ENCODE measurements around the gene MITF.
"Not testable (repeated sequence)": the region's sequence is repeated elsewhere in the genome, so short reads cannot be mapped to it uniquely, and the experiment has no call there.

The MITF gene

GRCh38 chr3:69786854-69787253, 47.6 kb downstream of the MITF start:
- peak overlapping the region; percentile 87 for H2AFZ ChIP-seq (ENCODE audit: low read length, unreplicated experiment)
- peak overlapping the region; percentile 49; the same call in 1 of the 2 replicates for H3K4me3 ChIP-seq (ENCODE audit: low read depth, low read length)
- no peaks in the 10 kb centered on the region for H3K79me2 ChIP-seq (ENCODE audit: control insufficient read depth, insufficient read depth, low read length, unreplicated experiment)
- H3K4me1 ChIP-seq (ENCODE audit: control insufficient read depth, insufficient read depth, low read length, unreplicated experiment) = peaks cover 56% of the 10 kb centered on the region
- H3K27me3 ChIP-seq (ENCODE audit: insufficient read depth, low read length) = no peaks in the 10 kb centered on the region
- H3K36me3 ChIP-seq (ENCODE audit: insufficient read depth, low read length) = no peaks in the 10 kb centered on the region; the same call in 1 of the 2 replicates
- peak overlapping the region; percentile 67 for H3K27ac ChIP-seq (ENCODE audit: low read depth, low read length)

- Histone ChIP-seq H3K4me3 (ENCODE audit: low read depth, low read length) (peak overlapping the region; percentile 49; the same call in 1 of the 2 replicates), H2AFZ (ENCODE audit: low read length, unreplicated experiment) (peak overlapping the region; percentile 87), H3K36me3 (ENCODE audit: insufficient read depth, low read length) (no peaks in the 10 kb centered on the region; the same call in 1 of the 2 replicates), H3K4me1 (ENCODE audit: control insufficient read depth, insufficient read depth, low read length, unreplicated experiment) (peaks cover 63% of the 10 kb centered on the region), H3K27ac (ENCODE audit: low read depth, low read length) (peak overlapping the region; percentile 67), H3K79me2 (ENCODE audit: control insufficient read depth, insufficient read depth, low read length, unreplicated experiment) (no peaks in the 10 kb centered on the region), H3K27me3 (ENCODE audit: insufficient read depth, low read length) (no peaks in the 10 kb centered on the region)
These were observed 48.3 kb downstream of the MITF start for GRCh38 chr3:69787436-69788168.

GRCh38 chr3:69791106-69791505, 51.8 kb downstream of the MITF start:
- peak overlapping the region; percentile 68 for H3K27ac ChIP-seq (ENCODE audit: low read depth, low read length)

GRCh38 chr3:69791919-69792399, 52.7 kb downstream of the MITF start:
- H3K27ac ChIP-seq (ENCODE audit: low read depth, low read length) = peak overlapping the region; percentile 68

More at GRCh38 chr3:69791106-69791505, 51.8 kb downstream of the MITF start:
- Histone ChIP-seq H3K79me2 (ENCODE audit: control insufficient read depth, insufficient read depth, low read length, unreplicated experiment) (no peaks in the 10 kb centered on the region), H3K4me1 (ENCODE audit: control insufficient read depth, insufficient read depth, low read length, unreplicated experiment) (peaks cover 41% of the 10 kb centered on the region), H2AFZ (ENCODE audit: low read length, unreplicated experiment) (peak overlapping the region; percentile 19), H3K4me3 (ENCODE audit: low read depth, low read length) (peak overlapping the region; percentile 57), H3K36me3 (ENCODE audit: insufficient read depth, low read length) (no peaks in the 10 kb centered on the region; the same call in 1 of the 2 replicates), H3K27me3 (ENCODE audit: insufficient read depth, low read length) (no peaks in the 10 kb centered on the region)

GRCh38 chr3:69796126-69796525, 56.9 kb downstream of the MITF start:
- H3K4me3 ChIP-seq (ENCODE audit: low read depth, low read length); H3K27ac ChIP-seq (ENCODE audit: low read depth, low read length); H3K36me3 ChIP-seq (ENCODE audit: insufficient read depth, low read length); H3K79me2 ChIP-seq (ENCODE audit: control insufficient read depth, insufficient read depth, low read length, unreplicated experiment); H3K27me3 ChIP-seq (ENCODE audit: insufficient read depth, low read length); H2AFZ ChIP-seq (ENCODE audit: low read length, unreplicated experiment): not testable (repeated sequence)
- peaks cover 13% of the 10 kb centered on the region for H3K4me1 ChIP-seq (ENCODE audit: control insufficient read depth, insufficient read depth, low read length, unreplicated experiment)

More at GRCh38 chr3:69791919-69792399, 52.7 kb downstream of the MITF start:
- no peaks in the 10 kb centered on the region; the same call in 1 of the 2 replicates for H3K36me3 ChIP-seq (ENCODE audit: insufficient read depth, low read length)
- peak overlapping the region; percentile 57 for H3K4me3 ChIP-seq (ENCODE audit: low read depth, low read length)
- H2AFZ ChIP-seq (ENCODE audit: low read length, unreplicated experiment) = no peak overlapping the region
- peaks cover 33% of the 10 kb centered on the region for H3K4me1 ChIP-seq (ENCODE audit: control insufficient read depth, insufficient read depth, low read length, unreplicated experiment)
- no peaks in the 10 kb centered on the region for H3K27me3 ChIP-seq (ENCODE audit: insufficient read depth, low read length)
- H3K79me2 ChIP-seq (ENCODE audit: control insufficient read depth, insufficient read depth, low read length, unreplicated experiment) = no peaks in the 10 kb centered on the region

- no peak overlapping the region for H3K4me3 ChIP-seq (ENCODE audit: low read depth, low read length)
- H3K4me1 ChIP-seq (ENCODE audit: control insufficient read depth, insufficient read depth, low read length, unreplicated experiment) = peaks cover 6% of the 10 kb centered on the region
- no peaks in the 10 kb centered on the region for H3K79me2 ChIP-seq (ENCODE audit: control insufficient read depth, insufficient read depth, low read length, unreplicated experiment)
- H3K27me3 ChIP-seq (ENCODE audit: insufficient read depth, low read length) = no peaks in the 10 kb centered on the region
- H2AFZ ChIP-seq (ENCODE audit: low read length, unreplicated experiment) = no peak overlapping the region
- no peaks in the 10 kb centered on the region for H3K36me3 ChIP-seq (ENCODE audit: insufficient read depth, low read length)
- H3K27ac ChIP-seq (ENCODE audit: low read depth, low read length) = no peak overlapping the region
These were observed 64.5 kb downstream of the MITF start for GRCh38 chr3:69803681-69804270.

- no peak overlapping the region for H3K27ac ChIP-seq (ENCODE audit: low read depth, low read length)
- no peak overlapping the region for H2AFZ ChIP-seq (ENCODE audit: low read length, unreplicated experiment)
- no peak overlapping the region for H3K4me3 ChIP-seq (ENCODE audit: low read depth, low read length)
- H3K79me2 ChIP-seq (ENCODE audit: control insufficient read depth, insufficient read depth, low read length, unreplicated experiment) = no peaks in the 10 kb centered on the region
- H3K4me1 ChIP-seq (ENCODE audit: control insufficient read depth, insufficient read depth, low read length, unreplicated experiment) = peaks cover 6% of the 10 kb centered on the region
- H3K36me3 ChIP-seq (ENCODE audit: insufficient read depth, low read length) = no peaks in the 10 kb centered on the region
- no peaks in the 10 kb centered on the region for H3K27me3 ChIP-seq (ENCODE audit: insufficient read depth, low read length)
These were observed 66.2 kb downstream of the MITF start for GRCh38 chr3:69805491-69805890.

GRCh38 chr3:69806735-69807438, 67.6 kb downstream of the MITF start:
- H3K79me2 ChIP-seq (ENCODE audit: control insufficient read depth, insufficient read depth, low read length, unreplicated experiment) = no peaks in the 10 kb centered on the region
- H3K4me1 ChIP-seq (ENCODE audit: control insufficient read depth, insufficient read depth, low read length, unreplicated experiment) = peaks cover 6% of the 10 kb centered on the region
- H3K27me3 ChIP-seq (ENCODE audit: insufficient read depth, low read length) = no peaks in the 10 kb centered on the region
- H3K27ac ChIP-seq (ENCODE audit: low read depth, low read length) = peak overlapping the region; percentile 28
- H2AFZ ChIP-seq (ENCODE audit: low read length, unreplicated experiment) = no peak overlapping the region
- no peak overlapping the region for H3K4me3 ChIP-seq (ENCODE audit: low read depth, low read length)
- H3K36me3 ChIP-seq (ENCODE audit: insufficient read depth, low read length) = no peaks in the 10 kb centered on the region

- Histone ChIP-seq H3K27ac (ENCODE audit: low read depth, low read length) (no peak overlapping the region), H3K27me3 (ENCODE audit: insufficient read depth, low read length) (no peaks in the 10 kb centered on the region)
These were observed 68.4 kb downstream of the MITF start for GRCh38 chr3:69807674-69808073.

GRCh38 chr3:69809076-69809835, 70.0 kb downstream of the MITF start:
- H3K4me3 ChIP-seq (ENCODE audit: low read depth, low read length) = no peak overlapping the region
- H3K4me1 ChIP-seq (ENCODE audit: control insufficient read depth, insufficient read depth, low read length, unreplicated experiment) = peaks cover 6% of the 10 kb centered on the region
- no peak overlapping the region for H2AFZ ChIP-seq (ENCODE audit: low read length, unreplicated experiment)
- H3K36me3 ChIP-seq (ENCODE audit: insufficient read depth, low read length) = no peaks in the 10 kb centered on the region
- no peaks in the 10 kb centered on the region for H3K79me2 ChIP-seq (ENCODE audit: control insufficient read depth, insufficient read depth, low read length, unreplicated experiment)
- no peaks in the 10 kb centered on the region for H3K27me3 ChIP-seq (ENCODE audit: insufficient read depth, low read length)
- H3K27ac ChIP-seq (ENCODE audit: low read depth, low read length) = no peak overlapping the region

More at GRCh38 chr3:69807674-69808073, 68.4 kb downstream of the MITF start:
- no peaks in the 10 kb centered on the region for H3K36me3 ChIP-seq (ENCODE audit: insufficient read depth, low read length)
- H2AFZ ChIP-seq (ENCODE audit: low read length, unreplicated experiment) = no peak overlapping the region
- no peak overlapping the region for H3K4me3 ChIP-seq (ENCODE audit: low read depth, low read length)
- H3K79me2 ChIP-seq (ENCODE audit: control insufficient read depth, insufficient read depth, low read length, unreplicated experiment) = no peaks in the 10 kb centered on the region
- peaks cover 6% of the 10 kb centered on the region for H3K4me1 ChIP-seq (ENCODE audit: control insufficient read depth, insufficient read depth, low read length, unreplicated experiment)
